GOT3 (cell line): Measurements from ENCODE around the gene IRX6.

Source experiments
- DNase-seq: peaks from one replicate; lab custom pipeline; 2025; ENCODE audit warnings: mixed read lengths; lab: John Stamatoyannopoulos, UW

IRX6 gene

GRCh38 chr16:55367866-55368603 lies 44.0 kb downstream of the IRX6 start:
- DNase-seq, result no peak

GRCh38 chr16:55369151-55369550 lies 45.1 kb downstream of the IRX6 start:
- no peak for DNase-seq

DNA sequence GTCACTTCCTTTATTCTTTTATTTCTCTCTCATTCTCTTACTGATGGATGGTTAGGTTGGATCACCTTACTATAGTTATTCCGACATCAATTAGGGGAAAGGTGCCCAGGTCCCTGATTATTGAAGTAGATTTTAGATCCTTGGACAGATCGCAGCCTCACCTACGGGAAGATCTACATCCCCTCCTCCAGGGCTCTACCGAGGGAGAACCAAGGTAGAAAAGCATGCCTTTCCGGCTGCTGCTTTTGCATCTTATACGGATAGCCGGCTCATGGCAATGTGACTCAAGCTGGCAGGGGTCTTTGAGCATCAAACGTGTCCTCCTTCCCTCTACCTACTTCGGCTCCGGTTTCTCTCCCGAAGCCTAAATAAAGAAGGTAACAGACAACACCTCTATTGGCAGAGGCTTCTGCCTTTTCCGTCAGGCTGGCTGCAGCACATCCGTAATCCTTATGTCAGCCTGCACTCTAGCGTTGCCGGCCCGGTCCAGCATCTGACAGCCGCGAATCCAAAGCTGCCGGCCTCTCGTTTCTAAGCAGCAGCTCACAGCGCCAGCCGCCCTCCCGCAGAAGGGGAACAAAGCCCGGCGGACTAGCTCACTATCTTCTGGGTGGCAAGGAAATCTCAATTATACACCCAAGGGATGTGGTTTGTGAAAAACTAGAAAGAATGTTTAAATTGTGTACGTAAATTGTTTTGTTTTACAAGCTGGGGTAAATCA lies 46.9 kb downstream of the IRX6 start:
- no peak for DNase-seq

- DNase-seq, result no peak
Measured at GRCh38 chr16:55372792-55373488, 48.9 kb downstream of the IRX6 start.

GRCh38 chr16:55373489-55373832 lies 49.5 kb downstream of the IRX6 start:
- no peak for DNase-seq

- DNase-seq, result no peak
Measured at GRCh38 chr16:55376045-55376444, 52.0 kb downstream of the IRX6 start.

DNA sequence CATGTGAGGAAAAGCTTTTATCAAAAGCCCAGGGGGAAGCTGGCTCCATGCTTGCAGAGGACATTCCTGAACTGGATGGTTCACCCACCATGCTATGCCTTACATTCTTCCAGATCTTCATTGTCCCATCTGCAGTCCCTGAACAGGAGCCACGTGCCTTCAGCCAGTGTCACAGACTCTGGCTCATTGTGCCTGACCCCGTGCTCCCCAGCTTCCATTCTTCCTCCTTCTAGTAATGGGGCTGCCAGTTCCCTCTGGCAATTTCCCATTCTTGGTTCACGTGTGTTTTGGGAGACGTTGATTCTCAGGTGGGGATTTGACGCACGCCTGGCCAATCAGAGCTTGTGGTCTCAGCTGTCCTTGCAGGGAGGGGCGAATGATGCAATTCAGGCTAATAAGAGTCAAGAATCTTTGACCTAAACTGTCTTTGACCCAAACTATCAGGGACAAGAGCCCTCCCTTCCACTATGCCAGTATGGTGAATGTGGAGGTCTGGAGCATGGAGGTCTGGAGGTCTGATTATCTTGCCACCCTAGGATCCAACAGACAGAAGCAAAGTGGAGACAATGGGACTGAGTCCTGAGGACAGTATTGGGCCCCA lies 52.7 kb downstream of the IRX6 start:
- no peak for DNase-seq

DNA sequence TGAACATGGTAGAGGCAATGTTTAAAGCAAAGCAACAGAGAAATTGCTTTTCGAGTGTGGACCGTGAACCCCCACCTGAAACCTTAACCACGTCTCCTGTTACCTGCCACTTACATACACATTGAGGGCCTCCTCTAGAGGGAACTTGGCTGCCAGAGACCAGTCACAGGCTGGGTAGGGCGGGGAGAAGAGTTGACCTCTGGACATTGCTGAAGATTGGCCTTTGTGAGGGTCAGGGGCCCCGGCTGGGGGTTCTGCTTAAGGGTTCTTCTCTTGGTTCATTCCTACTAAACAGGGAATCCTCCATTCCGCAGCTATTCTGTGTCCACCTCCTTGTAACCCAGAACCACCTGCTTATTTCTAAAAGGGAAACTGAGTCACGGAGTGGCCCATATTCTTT lies 53.8 kb downstream of the IRX6 start:
- DNase-seq, result no peak

GRCh38 chr16:55378616-55379015 lies 54.6 kb downstream of the IRX6 start:
- no peak for DNase-seq

DNA sequence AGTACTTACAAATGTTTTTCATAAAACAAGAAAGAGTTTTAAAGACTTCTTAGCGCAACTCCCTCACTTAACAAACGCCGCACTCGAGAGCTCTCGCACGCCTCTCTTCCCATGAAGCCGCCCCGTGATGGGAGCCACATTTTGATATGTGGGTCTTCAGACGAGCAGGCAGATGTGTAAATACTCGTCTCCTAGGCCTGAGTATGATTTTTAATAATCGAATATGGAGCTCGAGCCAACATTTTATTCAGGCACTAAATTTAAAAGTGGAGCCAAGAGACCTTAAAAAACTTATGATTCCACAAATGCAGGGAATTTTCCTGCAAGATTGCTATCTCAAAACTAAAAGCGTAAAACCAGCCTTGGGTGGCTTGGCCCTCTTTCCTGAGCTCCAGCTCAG lies 55.4 kb downstream of the IRX6 start:
- no peak for DNase-seq

DNA sequence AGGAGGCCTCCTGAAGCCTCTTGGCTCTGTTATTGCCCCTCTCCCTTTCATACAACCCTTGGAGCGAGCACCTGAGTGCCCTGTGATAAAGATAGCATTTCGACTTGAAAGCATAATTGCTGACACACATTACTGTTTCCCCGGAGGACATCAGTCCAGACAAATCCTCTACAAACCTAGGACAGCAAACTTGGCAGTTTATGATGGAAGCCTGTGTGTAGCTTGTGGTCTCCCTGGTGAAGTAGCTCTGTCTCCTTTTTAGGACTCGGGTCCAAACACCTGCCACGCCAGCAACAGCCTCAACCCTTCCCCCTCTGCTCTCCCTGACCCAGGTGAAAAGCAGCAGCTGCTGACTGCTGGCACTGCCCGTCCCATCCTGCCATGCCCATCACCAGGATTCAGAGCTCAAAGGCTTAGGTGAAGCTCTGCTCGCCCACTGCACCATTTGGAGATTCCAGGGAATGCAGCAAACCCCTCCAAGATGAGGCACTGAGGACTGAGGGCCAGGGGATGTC lies 55.9 kb downstream of the IRX6 start:
- DNase-seq, result no peak
